HCT116 (cell line): ENCODE results near the gene PTGR1. TPM values are rescaled to one million over a fixed set of nuclear protein-coding genes. Genes with fewer than 3 reads are reported as not detected.

Source experiments
- ATAC-seq: fragments of 200-7000 bp; cut with Tn5 transposase; 2 replicates; pipeline ENCODE4 v1.9.1; 2020; ENCODE audit warnings: mild to moderate bottlenecking, moderate library complexity
- BruUV-seq: library from RNA; stranded (reverse); fragments of 400-500 nt; replicated peaks from 2 replicates; lab custom pipeline; 2021; lab: Mats Ljungman, UMichigan
- CTCF ChIA-PET: fragments of 300-600 bp; sonication (Branson Sonifier 250); formaldehyde crosslinking; loops from one replicate; lab custom pipeline; 2021; ENCODE audit warnings: antibody characterized with exemption; lab: Charles Lee
- POLR2A ChIA-PET: fragments of 300-600, 350-600 bp; sonication (Branson Sonifier 250); formaldehyde crosslinking; loops from one replicate; lab custom pipeline; 2021; ENCODE audit warnings: antibody characterized with exemption; lab: Charles Lee
- RAD21 ChIA-PET, 2 experiments: fragments of 300-600 bp; sonication (Branson Sonifier 250); formaldehyde crosslinking; loops; one replicate each; lab custom pipeline; 2023; ENCODE audit warnings: low total read pairs in 2 of 2; ENCODE audit not compliant: uncharacterized antibody in 2 of 2, unreplicated experiment in 2 of 2, low non-redundant PET in 1 of 2; lab: Charles Lee
- DNase-seq: peaks from one replicate; pipeline ENCODE4 v3.0.0-alpha.2; 2010; ENCODE audit warnings: low read depth, low spot score
- H2AFZ ChIP-seq: fragments of 200-600 bp; shearing (Covaris generic), sonication (generic); 2 replicates; pipeline ENCODE4 v1.6.1; 2017; ENCODE audit warnings: low read depth, mixed run types, mixed read lengths, antibody characterized with exemption, low read length; ENCODE audit not compliant: poor library complexity, severe bottlenecking
- H3K27ac ChIP-seq: 2 replicates; pipeline ENCODE4 v1.5.1; 2012; ENCODE audit warnings: low read depth, low read length
- H3K27me3 ChIP-seq: fragments of 200-600 bp; sonication (generic); 2 replicates; pipeline ENCODE4 v1.6.1; 2016; ENCODE audit warnings: mixed run types, low read length, mixed read lengths; ENCODE audit not compliant: insufficient read depth
- H3K36me3 ChIP-seq, 2 experiments: fragments of 200-500 bp in 1 of 2; fragments of 200-600 bp in 1 of 2; sonication (Bioruptor generic) in 1 of 2; sonication (generic) in 1 of 2; 2 replicates each; pipeline versions ENCODE4 v1.5.1 to v1.6.1; 2014 to 2016; ENCODE audit warnings: low read length in 2 of 2, inconsistent platforms in 1 of 2, mixed read lengths in 1 of 2, mixed run types in 1 of 2; ENCODE audit not compliant: insufficient read depth in 2 of 2, control insufficient read depth in 1 of 2
- H3K4me1 ChIP-seq, 2 experiments: fragments of 200-600 bp in 1 of 2; sonication (generic) in 1 of 2; 2 replicates each; pipeline versions ENCODE4 v1.5.1 to v1.6.1; 2012 to 2017; ENCODE audit warnings: low read length in 2 of 2, inconsistent platforms in 1 of 2, mild to moderate bottlenecking in 1 of 2, mixed read lengths in 1 of 2, mixed run types in 1 of 2, moderate library complexity in 1 of 2; ENCODE audit not compliant: insufficient read depth in 2 of 2, control insufficient read depth in 1 of 2
- H3K4me2 ChIP-seq: fragments of 200-600 bp; sonication (generic); 2 replicates; pipeline ENCODE4 v1.6.1; 2017; ENCODE audit warnings: mixed run types, low read length, mixed read lengths
- H3K4me3 ChIP-seq, 2 experiments: fragments of 200-600 bp in 1 of 2; sonication (generic) in 1 of 2; replicated peaks in 1 of 2; 2 replicates each; pipeline ENCODE4 v1.5.1; 2011 to 2016; ENCODE audit warnings: low read length in 2 of 2, control low read depth in 1 of 2, low read depth in 1 of 2, mild to moderate bottlenecking in 1 of 2, mixed read lengths in 1 of 2, mixed run types in 1 of 2
- H3K79me2 ChIP-seq: fragments of 200-600 bp; sonication (generic); 2 replicates; pipeline ENCODE4 v1.6.1; 2017; ENCODE audit warnings: mild to moderate bottlenecking, mixed run types, low read length, moderate library complexity, mixed read lengths; ENCODE audit not compliant: insufficient read depth
- H3K9ac ChIP-seq: fragments of 200-600 bp; sonication (generic); 2 replicates; pipeline ENCODE4 v1.6.1; 2016; ENCODE audit warnings: low read length, mixed read lengths
- H3K9me2 ChIP-seq: fragments of 200-600 bp; sonication (generic), shearing (Covaris generic); 2 replicates; pipeline ENCODE4 v1.6.1; 2017; ENCODE audit warnings: mixed run types, mild to moderate bottlenecking, moderate library complexity; ENCODE audit not compliant: insufficient read depth
- H3K9me3 ChIP-seq, 2 experiments: fragments of 200-500 bp in 1 of 2; fragments of 200-600 bp in 1 of 2; sonication (Bioruptor generic) in 1 of 2; sonication (generic) in 1 of 2; 2 replicates each; pipeline ENCODE4 v1.6.1; 2014 to 2017; ENCODE audit warnings: low read length in 2 of 2, mixed read lengths in 2 of 2, inconsistent platforms in 1 of 2, low read depth in 1 of 2, mild to moderate bottlenecking in 1 of 2, mixed run types in 1 of 2, moderate library complexity in 1 of 2; ENCODE audit not compliant: control insufficient read depth in 1 of 2, insufficient read depth in 1 of 2
- H4K20me1 ChIP-seq: fragments of 200-600 bp; sonication (generic), shearing (Covaris generic); 2 replicates; pipeline ENCODE4 v1.6.1; 2017; ENCODE audit warnings: mixed run types, mild to moderate bottlenecking, moderate library complexity; ENCODE audit not compliant: insufficient read depth
- CBX3 ChIP-seq: IDR thresholded peaks from 2 replicates; pipeline ENCODE4 v1.6.1; 2012; ENCODE audit warnings: low read depth
- CEBPB ChIP-seq: IDR thresholded peaks from 2 replicates; pipeline ENCODE4 v1.6.1; 2012; ENCODE audit warnings: low read depth
- EGR1 ChIP-seq: IDR thresholded peaks from 2 replicates; pipeline ENCODE4 v1.6.1; 2012; ENCODE audit warnings: low read depth
- ELF1 ChIP-seq: IDR thresholded peaks from 2 replicates; pipeline ENCODE4 v1.6.1; 2012; ENCODE audit warnings: low read depth, borderline replicate concordance
- EZH2 ChIP-seq: fragments of 200-600 bp; sonication (generic); IDR thresholded peaks from 2 replicates; pipeline ENCODE4 v1.6.1; 2017; ENCODE audit warnings: antibody characterized with exemption, mixed run types
- EZH2phosphoT487 ChIP-seq: fragments of 200-600 bp; IDR thresholded peaks from 2 replicates; pipeline ENCODE4 v1.6.1; 2018; ENCODE audit warnings: antibody characterized with exemption, borderline replicate concordance
- FOSL1 ChIP-seq: IDR thresholded peaks from 2 replicates; pipeline ENCODE4 v1.6.1; 2012; ENCODE audit warnings: low read depth
- JUND ChIP-seq: IDR thresholded peaks from 2 replicates; pipeline ENCODE4 v1.6.1; 2012
- MAX ChIP-seq: IDR thresholded peaks from 2 replicates; pipeline ENCODE4 v1.6.1; 2012
- POLR2A ChIP-seq: IDR thresholded peaks from 2 replicates; pipeline ENCODE4 v1.7.0; 2011; ENCODE audit warnings: borderline replicate concordance; ENCODE audit not compliant: insufficient read depth, insufficient read length; ENCODE audit errors: extremely low read depth
- POLR2AphosphoS5 ChIP-seq: IDR thresholded peaks from 2 replicates; pipeline ENCODE4 v1.6.1; 2011; ENCODE audit warnings: mild to moderate bottlenecking, low read depth, low read length, moderate library complexity
- SIN3A ChIP-seq: IDR thresholded peaks from 2 replicates; pipeline ENCODE4 v1.6.1; 2012; ENCODE audit warnings: low read depth
- SP1 ChIP-seq: IDR thresholded peaks from 2 replicates; pipeline ENCODE4 v1.6.1; 2012; ENCODE audit warnings: low read depth
- SRF ChIP-seq: IDR thresholded peaks from 2 replicates; pipeline ENCODE4 v1.6.1; 2012; ENCODE audit warnings: low read depth
- TCF7L2 ChIP-seq: IDR thresholded peaks from 2 replicates; pipeline ENCODE4 v1.7.0; 2011; ENCODE audit warnings: borderline replicate concordance, inconsistent platforms; ENCODE audit not compliant: insufficient read depth, insufficient read length; ENCODE audit errors: extremely low read depth
- YY1 ChIP-seq: IDR thresholded peaks from 2 replicates; pipeline ENCODE4 v1.6.1; 2011; ENCODE audit warnings: low read length, low read depth, moderate library complexity, mild to moderate bottlenecking; ENCODE audit not compliant: insufficient replicate concordance; ENCODE audit errors: extremely low read depth
- ZBTB33 ChIP-seq: IDR thresholded peaks from 2 replicates; pipeline ENCODE4 v1.6.1; 2011; ENCODE audit warnings: mild to moderate bottlenecking, low read length, moderate library complexity; ENCODE audit not compliant: insufficient replicate concordance; ENCODE audit errors: extremely low read depth
- intact Hi-C: fragments of 100-400 bp; cut with micrococcal nuclease; formaldehyde crosslinking; loops from 2 replicates; pipeline ENCODE4 v1.10.0; 2022
- total RNA-seq: library from RNA; stranded (reverse); gene quantifications from one replicate; pipeline ENCODE4 v1.2.1, GENCODE V29; 2021; ENCODE audit not compliant: unreplicated experiment
- TF ChIP-seq, protein P1 (sequence below): IDR thresholded peaks from 2 replicates; pipeline ENCODE4 v1.6.1; 2012; ENCODE audit warnings: low read depth
- TF ChIP-seq, protein P2 (sequence below): IDR thresholded peaks from 2 replicates; pipeline ENCODE4 v1.6.1; 2012

Gene PTGR1
- total RNA-seq, 1 experiment from 2014 or later: 53.9 TPM

GRCh38 chr9:111631214-111631971, 31.9 kb upstream of the PTGR1 start, which contains the start of gene DNAJC25:
TSS of gene DNAJC25 (plus strand) at chr9:111631334. CDS start at chr9:111631408, 74 bp downstream.
- Histone ChIP-seq H3K27ac (peak within 1 kb of the TSS; percentile 81), H3K4me2 (peak within 1 kb of the TSS; percentile 75), H2AFZ (peak within 1 kb of the TSS; percentile 96), H3K4me3 (peak within 1 kb of the TSS; percentile 93), H3K9me3 (no peaks in the 10 kb centered on the region), H4K20me1 (peaks cover 7% of the 10 kb centered on the region; the same call in 1 of the 2 replicates), H3K27me3 (no peaks in the 10 kb centered on the region), H3K9ac (peak within 1 kb of the TSS; percentile 93), H3K4me1 (peaks cover 2 to 17% of the 10 kb centered on the region in 2 experiments; a peak in 2 of 4 replicates), H3K36me3 (0 out of 4 replicates have a peak, but pooled peaks cover 0 to 6% of the 10 kb centered on the region in 2 experiments), H3K79me2 (peaks cover 51% of the 10 kb centered on the region), H3K9me2 (no peaks in the 10 kb centered on the region)
- RAD21 ChIA-PET: no interaction called here
- POLR2A ChIA-PET: interaction anchor here (0.7 to 1.7 kb wide), 8 partner anchors 10 to 113 kb away, joined by 3 to 13 read pairs (median 3); partner anchors contain the start of gene GNG10
- CTCF ChIA-PET: interaction anchor here (0.9 to 1.1 kb wide), 2 partner anchors 10 to 33 kb away, joined by 5 to 8 read pairs; no protein-coding TSS in a partner anchor
- DNase-seq: peak; percentile 97
- no TSS peak for BruUV-seq
- peak; percentile 98 for ATAC-seq
- intact Hi-C loops: loop anchor here (5.0 to 10.0 kb wide), 2 partner anchors 443 to 701 kb away; partner anchors contain the start of gene PTBP3
- TF ChIP-seq POLR2A (peak; percentile 99), CEBPB (no peak), EZH2phosphoT487 (no peak), SP1 (no peak), EGR1 (no peak), JUND (no peak; the same call in 1 of the 2 replicates), SIN3A (peak; percentile 80; the same call in 1 of the 2 replicates), YY1 (no peak), SRF (peak; percentile 45; the same call in 1 of the 2 replicates), TCF7L2 (no peak), FOSL1 (no peak), ELF1 (no peak), MAX (peak; percentile 54), POLR2AphosphoS5 (peak; percentile 100), ZBTB33 (peak; percentile 10), EZH2 (no peak), CBX3 (no peak)
- TF ChIP-seq, protein P1, sequence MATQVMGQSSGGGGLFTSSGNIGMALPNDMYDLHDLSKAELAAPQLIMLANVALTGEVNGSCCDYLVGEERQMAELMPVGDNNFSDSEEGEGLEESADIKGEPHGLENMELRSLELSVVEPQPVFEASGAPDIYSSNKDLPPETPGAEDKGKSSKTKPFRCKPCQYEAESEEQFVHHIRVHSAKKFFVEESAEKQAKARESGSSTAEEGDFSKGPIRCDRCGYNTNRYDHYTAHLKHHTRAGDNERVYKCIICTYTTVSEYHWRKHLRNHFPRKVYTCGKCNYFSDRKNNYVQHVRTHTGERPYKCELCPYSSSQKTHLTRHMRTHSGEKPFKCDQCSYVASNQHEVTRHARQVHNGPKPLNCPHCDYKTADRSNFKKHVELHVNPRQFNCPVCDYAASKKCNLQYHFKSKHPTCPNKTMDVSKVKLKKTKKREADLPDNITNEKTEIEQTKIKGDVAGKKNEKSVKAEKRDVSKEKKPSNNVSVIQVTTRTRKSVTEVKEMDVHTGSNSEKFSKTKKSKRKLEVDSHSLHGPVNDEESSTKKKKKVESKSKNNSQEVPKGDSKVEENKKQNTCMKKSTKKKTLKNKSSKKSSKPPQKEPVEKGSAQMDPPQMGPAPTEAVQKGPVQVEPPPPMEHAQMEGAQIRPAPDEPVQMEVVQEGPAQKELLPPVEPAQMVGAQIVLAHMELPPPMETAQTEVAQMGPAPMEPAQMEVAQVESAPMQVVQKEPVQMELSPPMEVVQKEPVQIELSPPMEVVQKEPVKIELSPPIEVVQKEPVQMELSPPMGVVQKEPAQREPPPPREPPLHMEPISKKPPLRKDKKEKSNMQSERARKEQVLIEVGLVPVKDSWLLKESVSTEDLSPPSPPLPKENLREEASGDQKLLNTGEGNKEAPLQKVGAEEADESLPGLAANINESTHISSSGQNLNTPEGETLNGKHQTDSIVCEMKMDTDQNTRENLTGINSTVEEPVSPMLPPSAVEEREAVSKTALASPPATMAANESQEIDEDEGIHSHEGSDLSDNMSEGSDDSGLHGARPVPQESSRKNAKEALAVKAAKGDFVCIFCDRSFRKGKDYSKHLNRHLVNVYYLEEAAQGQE: no peak
- TF ChIP-seq, protein P2, sequence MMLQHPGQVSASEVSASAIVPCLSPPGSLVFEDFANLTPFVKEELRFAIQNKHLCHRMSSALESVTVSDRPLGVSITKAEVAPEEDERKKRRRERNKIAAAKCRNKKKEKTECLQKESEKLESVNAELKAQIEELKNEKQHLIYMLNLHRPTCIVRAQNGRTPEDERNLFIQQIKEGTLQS: no peak
